SJSA1 (cell line): ENCODE data around the gene PNISR. TPM values are rescaled to one million over a fixed set of nuclear protein-coding genes. Genes with fewer than 3 reads are reported as not detected.
"Not testable (repeated sequence)": the region's sequence is repeated elsewhere in the genome, so short reads cannot be mapped to it uniquely, and the experiment has no call there.

ENCODE experiments used
- DNase-seq, 2 experiments: peaks; one replicate each; pipeline ENCODE4 v3.0.0-alpha.2; 2015 to 2020; ENCODE audit warnings: low spot score in 2 of 2, low read depth in 1 of 2
- H3K27ac ChIP-seq: fragments of 250-450 bp; sonication (Bioruptor Pico); 2 replicates; pipeline ENCODE4 v1.5.1; 2020; ENCODE audit warnings: mild to moderate bottlenecking, moderate library complexity
- H3K27me3 ChIP-seq: fragments of 250-450 bp; sonication (Bioruptor Pico); replicated peaks from 2 replicates; pipeline ENCODE4 v1.5.1; 2020; ENCODE audit warnings: mild to moderate bottlenecking, moderate library complexity
- H3K36me3 ChIP-seq: fragments of 250-450 bp; sonication (Bioruptor Pico); 2 replicates; pipeline ENCODE4 v1.5.1; 2020; ENCODE audit warnings: mild to moderate bottlenecking
- H3K4me1 ChIP-seq: fragments of 250-450 bp; sonication (Bioruptor Pico); replicated peaks from 2 replicates; pipeline ENCODE4 v1.6.1; 2021; ENCODE audit warnings: mild to moderate bottlenecking
- H3K4me3 ChIP-seq: fragments of 250-450 bp; sonication (Bioruptor Pico); 2 replicates; pipeline ENCODE4 v1.5.1; 2020; ENCODE audit warnings: mild to moderate bottlenecking
- H3K9me3 ChIP-seq: fragments of 250-450 bp; sonication (Bioruptor Pico); replicated peaks from 2 replicates; pipeline ENCODE4 v1.5.1; 2020; ENCODE audit warnings: mild to moderate bottlenecking
- total RNA-seq: library from RNA; depleted of rRNA; stranded (reverse); fragments of >200 nt; shearing (Covaris generic); gene quantifications from 2 replicates; pipeline ENCODE4 v1.2.3, GENCODE V29; 2014; rRNA removed

The PNISR gene
- 29.2 and 47.1 TPM in 2 replicates for total RNA-seq

- Histone ChIP-seq H3K27ac (peak within 1 kb of the TSS; percentile 94), H3K27me3 (no peaks in the 10 kb centered on the region), H3K4me1 (peaks cover 15% of the 10 kb centered on the region), H3K9me3 (no peaks in the 10 kb centered on the region), H3K36me3 (peaks cover 27% of the 10 kb centered on the region), H3K4me3 (peak within 1 kb of the TSS; percentile 69)
- peak; percentile 91 to 97 for DNase-seq
Observed at GRCh38 chr6:99424761-99425646, at the start of gene PNISR. Gene PNISR (minus strand): TSS chr6:99425308. CDS start chr6:99414659, 10,649 bp downstream.

GRCh38 chr6:99473730-99474129, 48.6 kb upstream of the PNISR start:
- peaks cover 8% of the 10 kb centered on the region for H3K36me3 ChIP-seq
- DNase-seq, result no peak
- no peaks in the 10 kb centered on the region for H3K9me3 ChIP-seq
- no peak overlapping the region for H3K27ac ChIP-seq
- H3K4me3 ChIP-seq, result no peak overlapping the region
- no peaks in the 10 kb centered on the region for H3K27me3 ChIP-seq
- H3K4me1 ChIP-seq, result no peaks in the 10 kb centered on the region

GRCh38 chr6:99471638-99472037, 46.5 kb upstream of the PNISR start:
- Histone ChIP-seq H3K27me3 (no peaks in the 10 kb centered on the region), H3K27ac (no peak overlapping the region), H3K4me1 (no peaks in the 10 kb centered on the region), H3K9me3 (no peaks in the 10 kb centered on the region), H3K4me3 (no peak overlapping the region), H3K36me3 (peaks cover 4% of the 10 kb centered on the region; the same call in 1 of the 2 replicates)
- DNase-seq, result no peak

GRCh38 chr6:99467509-99468106, 42.5 kb upstream of the PNISR start:
- H3K9me3 ChIP-seq, result no peaks in the 10 kb centered on the region
- peak in 1 of 2 experiments; percentile 15 for DNase-seq
- H3K36me3 ChIP-seq, result 0 out of 2 replicates have a peak, but pooled peaks cover 3% of the 10 kb centered on the region

GRCh38 chr6:99459133-99459532, 34.0 kb upstream of the PNISR start:
- H3K36me3 ChIP-seq, result peaks cover 14% of the 10 kb centered on the region
- DNase-seq, H3K9me3 ChIP-seq, H3K27me3 ChIP-seq, H3K4me3 ChIP-seq, H3K4me1 ChIP-seq, H3K27ac ChIP-seq: not testable (repeated sequence)

More at GRCh38 chr6:99467509-99468106, 42.5 kb upstream of the PNISR start:
- Histone ChIP-seq H3K4me1 (no peaks in the 10 kb centered on the region), H3K27me3 (no peaks in the 10 kb centered on the region), H3K4me3 (no peak overlapping the region), H3K27ac (no peak overlapping the region)

GRCh38 chr6:99458319-99458718, 33.2 kb upstream of the PNISR start:
- Histone ChIP-seq H3K4me3 (no peak overlapping the region), H3K4me1 (no peaks in the 10 kb centered on the region), H3K9me3 (no peaks in the 10 kb centered on the region), H3K27me3 (no peaks in the 10 kb centered on the region), H3K36me3 (peaks cover 14% of the 10 kb centered on the region), H3K27ac (no peak overlapping the region)
- DNase-seq, result no peak

- no peak for DNase-seq
- Histone ChIP-seq H3K4me3 (no peak overlapping the region), H3K9me3 (no peaks in the 10 kb centered on the region), H3K36me3 (no peaks in the 10 kb centered on the region), H3K27ac (no peak overlapping the region), H3K4me1 (no peaks in the 10 kb centered on the region), H3K27me3 (no peaks in the 10 kb centered on the region)
Observed at GRCh38 chr6:99446076-99446475, 21.0 kb upstream of the PNISR start.

GRCh38 chr6:99434702-99435530, 9.8 kb upstream of the PNISR start:
- peaks cover 7% of the 10 kb centered on the region; the same call in 1 of the 2 replicates for H3K36me3 ChIP-seq
- H3K27me3 ChIP-seq, result no peaks in the 10 kb centered on the region
- DNase-seq, result peak in 1 of 2 experiments; percentile 9
- H3K27ac ChIP-seq, result no peak overlapping the region
- no peaks in the 10 kb centered on the region for H3K4me1 ChIP-seq
- H3K4me3 ChIP-seq, result no peak overlapping the region
- H3K9me3 ChIP-seq, result no peaks in the 10 kb centered on the region

- Histone ChIP-seq H3K9me3 (no peaks in the 10 kb centered on the region), H3K36me3 (peaks cover 7% of the 10 kb centered on the region; the same call in 1 of the 2 replicates), H3K4me3 (no peak overlapping the region), H3K27me3 (no peaks in the 10 kb centered on the region), H3K27ac (no peak overlapping the region), H3K4me1 (no peaks in the 10 kb centered on the region)
- no peak for DNase-seq
Observed at GRCh38 chr6:99432877-99433276, 7.8 kb upstream of the PNISR start.

GRCh38 chr6:99431901-99432300, 6.8 kb upstream of the PNISR start:
- Histone ChIP-seq H3K4me3 (no peak overlapping the region), H3K36me3 (peaks cover 7% of the 10 kb centered on the region; the same call in 1 of the 2 replicates), H3K27me3 (no peaks in the 10 kb centered on the region), H3K4me1 (no peaks in the 10 kb centered on the region), H3K27ac (no peak overlapping the region), H3K9me3 (no peaks in the 10 kb centered on the region)
- DNase-seq, result no peak

- H3K27ac ChIP-seq, result no peak overlapping the region
- peaks cover 12% of the 10 kb centered on the region for H3K36me3 ChIP-seq
- H3K4me3 ChIP-seq, result no peak overlapping the region
- H3K9me3 ChIP-seq, result no peaks in the 10 kb centered on the region
- no peaks in the 10 kb centered on the region for H3K27me3 ChIP-seq
- H3K4me1 ChIP-seq, result peaks cover 15% of the 10 kb centered on the region
- no peak for DNase-seq
Observed at GRCh38 chr6:99427988-99428387, 2.9 kb upstream of the PNISR start.

- Histone ChIP-seq H3K9me3 (no peaks in the 10 kb centered on the region), H3K27me3 (no peaks in the 10 kb centered on the region), H3K4me1 (peaks cover 15% of the 10 kb centered on the region), H3K36me3 (peaks cover 23% of the 10 kb centered on the region), H3K27ac (peak overlapping the region; percentile 94), H3K4me3 (peak overlapping the region; percentile 69)
- DNase-seq, result no peak
Observed at GRCh38 chr6:99426451-99426757, 1.3 kb upstream of the PNISR start.

- no peaks in the 10 kb centered on the region for H3K9me3 ChIP-seq
- H3K36me3 ChIP-seq, result peaks cover 27% of the 10 kb centered on the region
- no peaks in the 10 kb centered on the region for H3K27me3 ChIP-seq
- DNase-seq, result peak; percentile 87 to 98
- H3K4me3 ChIP-seq, result peak overlapping the region; percentile 69
- peak overlapping the region; percentile 94 for H3K27ac ChIP-seq
- peaks cover 15% of the 10 kb centered on the region for H3K4me1 ChIP-seq
Observed at GRCh38 chr6:99425647-99426450, 741 bp upstream of the PNISR start.
